GM19455 (cell line): Measurements from ENCODE around the gene CCNL2.
"Not testable (repeated sequence)": the region's sequence is repeated elsewhere in the genome, so short reads cannot be mapped to it uniquely, and the experiment has no call there.

ENCODE experiments used
- ATAC-seq: cut with Tn5 transposase; IDR thresholded peaks from one replicate; pipeline ENCODE4 v1.9.1; 2021; ENCODE audit not compliant: unreplicated experiment

The CCNL2 gene

DNA sequence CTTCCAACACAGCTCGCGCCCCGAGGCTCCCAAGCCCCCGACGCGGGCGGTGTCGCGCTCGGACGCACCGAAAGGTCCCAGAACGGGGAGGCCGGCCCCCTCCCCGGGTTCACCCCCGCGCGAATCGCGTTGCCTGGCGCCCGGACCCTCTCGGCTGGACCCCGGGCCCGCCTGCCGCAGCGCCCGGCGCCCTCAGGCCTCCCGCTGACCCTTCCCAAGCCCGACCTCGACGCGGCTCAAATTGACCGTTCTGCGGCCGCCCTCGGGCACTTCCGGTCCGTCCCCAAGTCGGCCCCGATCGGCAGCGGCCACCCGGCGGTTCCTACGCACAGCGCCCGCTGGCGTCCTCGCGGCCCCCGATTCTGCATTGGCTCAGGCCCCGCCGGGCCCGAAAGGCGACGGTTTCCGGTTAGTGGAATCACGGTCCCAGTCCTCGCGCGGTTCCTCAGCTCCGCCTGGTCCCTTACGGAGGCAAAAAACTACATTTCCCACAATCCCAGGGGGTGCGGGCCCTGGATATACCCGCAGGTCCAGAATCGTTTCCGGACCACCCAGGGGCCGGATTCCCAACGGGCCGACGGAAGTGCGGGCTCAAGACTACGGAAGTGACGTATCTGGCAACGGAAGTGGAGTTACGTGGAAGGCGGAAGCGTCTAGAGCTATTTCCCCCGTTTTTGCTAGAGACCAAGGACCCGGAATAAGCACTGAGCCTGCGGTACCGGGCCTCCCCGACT, 24.0 kb downstream of the CCNL2 start, which contains the start of gene AURKAIP1:
TSS of gene AURKAIP1 (minus strand) at position 279 of the 734 bp plus-strand sequence. CDS start 451 bp downstream, outside the sequence.
- peak; percentile 80 for ATAC-seq

- peak; percentile 3 for ATAC-seq
Measured at GRCh38 chr1:1374589-1374928, 24.6 kb downstream of the CCNL2 start.

GRCh38 chr1:1373815-1374588, 25.1 kb downstream of the CCNL2 start:
- ATAC-seq, result no peak

- no peak for ATAC-seq
Measured at GRCh38 chr1:1373051-1373814, 25.9 kb downstream of the CCNL2 start.

GRCh38 chr1:1371746-1372711, 27.1 kb downstream of the CCNL2 start:
- no peak for ATAC-seq

GRCh38 chr1:1371364-1371745, 27.8 kb downstream of the CCNL2 start:
- ATAC-seq, result no peak

- no peak for ATAC-seq
Measured at GRCh38 chr1:1370771-1371300, 28.3 kb downstream of the CCNL2 start.

GRCh38 chr1:1370094-1370493, 29.0 kb downstream of the CCNL2 start:
- not testable (repeated sequence) for ATAC-seq

GRCh38 chr1:1367315-1367714, 31.8 kb downstream of the CCNL2 start:
- ATAC-seq, result no peak

DNA sequence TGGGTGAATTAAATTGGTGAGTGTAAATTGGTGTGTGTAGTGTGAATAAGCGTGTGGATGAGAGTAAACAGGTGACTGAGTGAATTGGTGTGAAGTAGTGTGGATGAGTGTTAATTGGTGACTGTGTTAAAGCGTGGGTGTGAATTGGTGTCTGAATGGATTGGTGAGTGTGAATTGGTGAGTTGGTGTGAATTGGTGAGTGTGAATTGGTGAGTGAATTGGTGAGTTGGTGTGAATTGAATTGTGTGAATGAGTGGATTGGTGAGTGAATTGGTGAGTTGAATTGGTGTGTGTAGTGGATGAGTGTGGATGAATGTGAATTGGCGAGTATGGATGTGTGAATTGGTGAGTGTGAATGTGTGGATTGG, 32.5 kb downstream of the CCNL2 start:
- no peak for ATAC-seq

DNA sequence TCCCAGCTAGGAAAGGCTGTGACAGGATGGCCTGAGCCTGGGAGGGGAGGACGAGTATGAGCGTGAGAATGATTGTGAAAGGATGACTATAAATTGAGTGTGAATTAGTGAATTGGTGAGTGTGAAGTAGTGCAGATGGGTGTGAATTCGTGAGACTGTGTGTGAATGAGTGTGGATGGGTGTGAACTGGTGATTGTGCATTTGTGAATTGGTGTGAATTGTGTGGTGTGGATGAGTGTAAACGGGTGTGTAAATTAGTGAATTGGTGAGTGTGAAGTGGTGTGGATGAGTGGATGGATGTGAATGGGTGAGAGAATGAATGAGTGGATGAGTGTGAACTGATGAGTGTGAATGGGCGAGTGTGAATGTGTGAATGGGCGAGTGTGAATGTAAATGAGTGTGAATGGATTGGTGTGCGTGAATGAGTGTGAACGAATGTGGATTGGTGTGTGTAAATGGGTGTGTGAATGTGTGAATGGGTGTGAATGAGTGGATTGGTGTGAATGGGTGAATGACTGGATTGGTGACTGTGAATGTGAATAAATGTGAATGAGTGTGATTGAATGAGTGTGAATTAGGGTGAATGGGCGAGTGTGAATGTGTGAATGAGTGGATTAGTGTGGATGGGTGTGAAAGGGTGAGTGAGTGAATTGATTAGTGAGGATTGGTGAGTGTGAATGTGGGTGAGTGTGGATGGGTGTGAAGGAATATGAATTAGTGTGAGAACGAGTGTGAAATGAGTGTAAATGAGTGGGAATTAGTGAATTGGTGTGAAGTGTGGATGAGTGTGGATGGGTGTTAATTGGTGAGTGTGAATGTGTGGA, 33.0 kb downstream of the CCNL2 start:
- ATAC-seq, result no peak

- no peak for ATAC-seq
Measured at GRCh38 chr1:1364266-1364665, 34.9 kb downstream of the CCNL2 start.

DNA sequence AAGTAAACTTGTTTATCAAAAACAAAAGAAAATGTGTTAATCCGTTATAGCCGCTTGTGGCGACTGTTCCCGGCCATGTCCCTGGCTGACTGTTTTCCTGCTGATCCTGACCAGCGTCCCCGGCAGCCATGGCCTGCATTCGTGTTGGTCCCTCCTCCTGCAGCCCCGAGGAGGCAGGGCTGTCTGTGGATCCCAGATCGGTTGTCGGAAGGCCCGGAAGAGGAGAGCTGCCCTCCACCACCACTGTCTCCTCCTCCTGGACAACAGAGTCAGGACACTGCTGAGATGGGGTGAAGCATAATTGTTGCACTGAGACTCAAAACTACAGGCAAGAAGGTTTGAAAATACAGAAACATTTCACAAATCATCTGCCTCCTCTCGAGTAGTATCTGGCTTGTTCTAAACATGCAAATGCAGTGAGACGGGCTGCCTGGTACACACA, 37.1 kb downstream of the CCNL2 start:
- ATAC-seq, result no peak

- no peak for ATAC-seq
Measured at GRCh38 chr1:1361233-1361981, 37.7 kb downstream of the CCNL2 start.

GRCh38 chr1:1360506-1361169, 38.5 kb downstream of the CCNL2 start:
- ATAC-seq, result no peak

- no peak for ATAC-seq
Measured at GRCh38 chr1:1359664-1360468, 39.3 kb downstream of the CCNL2 start.

- ATAC-seq, result no peak
Measured at GRCh38 chr1:1359308-1359663, 39.8 kb downstream of the CCNL2 start.
